AG09309 (cell line): ENCODE results near the gene DNAJC28.
"Not testable (repeated sequence)": the region's sequence is repeated elsewhere in the genome, so short reads cannot be mapped to it uniquely, and the experiment has no call there.

ENCODE experiments used
- DNase-seq: peaks from one replicate; pipeline ENCODE4 v3.0.0-alpha.2; 2010; ENCODE audit warnings: low read depth
- H3K4me3 ChIP-seq: 2 replicates; pipeline ENCODE4 v1.5.1; 2011; ENCODE audit warnings: mild to moderate bottlenecking, low read depth, low read length, moderate library complexity; ENCODE audit not compliant: control insufficient read depth
- TF ChIP-seq, protein P1 (sequence below): IDR thresholded peaks from 2 replicates; pipeline ENCODE4 v1.5.1; 2011; ENCODE audit warnings: mild to moderate bottlenecking, low read depth, low read length, inconsistent platforms; ENCODE audit not compliant: insufficient read depth, control insufficient read depth; ENCODE audit errors: missing control alignments

Gene DNAJC28

DNA sequence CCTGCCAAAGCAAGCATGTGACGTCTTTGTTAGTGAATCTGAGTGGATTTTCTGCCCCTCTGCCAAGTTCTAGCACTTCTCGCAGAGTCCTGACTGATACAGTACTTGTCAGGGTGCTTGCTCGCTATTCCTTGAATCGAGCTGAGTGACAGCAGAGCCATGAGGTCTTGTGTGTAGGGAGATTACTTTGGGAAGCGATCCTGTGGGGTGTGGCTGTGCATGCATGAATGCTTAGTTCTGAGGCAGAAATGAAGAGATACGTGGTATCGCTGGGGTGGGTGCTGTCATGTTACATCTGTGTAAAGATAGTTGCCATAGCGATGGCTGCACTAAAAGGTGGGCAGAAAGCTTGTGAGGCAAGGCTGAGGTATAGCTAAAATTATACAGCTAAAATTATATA lies 19.3 kb upstream of the DNAJC28 start:
- no peak for DNase-seq
- H3K4me3 ChIP-seq: no peak overlapping the region
- TF ChIP-seq, protein P1, sequence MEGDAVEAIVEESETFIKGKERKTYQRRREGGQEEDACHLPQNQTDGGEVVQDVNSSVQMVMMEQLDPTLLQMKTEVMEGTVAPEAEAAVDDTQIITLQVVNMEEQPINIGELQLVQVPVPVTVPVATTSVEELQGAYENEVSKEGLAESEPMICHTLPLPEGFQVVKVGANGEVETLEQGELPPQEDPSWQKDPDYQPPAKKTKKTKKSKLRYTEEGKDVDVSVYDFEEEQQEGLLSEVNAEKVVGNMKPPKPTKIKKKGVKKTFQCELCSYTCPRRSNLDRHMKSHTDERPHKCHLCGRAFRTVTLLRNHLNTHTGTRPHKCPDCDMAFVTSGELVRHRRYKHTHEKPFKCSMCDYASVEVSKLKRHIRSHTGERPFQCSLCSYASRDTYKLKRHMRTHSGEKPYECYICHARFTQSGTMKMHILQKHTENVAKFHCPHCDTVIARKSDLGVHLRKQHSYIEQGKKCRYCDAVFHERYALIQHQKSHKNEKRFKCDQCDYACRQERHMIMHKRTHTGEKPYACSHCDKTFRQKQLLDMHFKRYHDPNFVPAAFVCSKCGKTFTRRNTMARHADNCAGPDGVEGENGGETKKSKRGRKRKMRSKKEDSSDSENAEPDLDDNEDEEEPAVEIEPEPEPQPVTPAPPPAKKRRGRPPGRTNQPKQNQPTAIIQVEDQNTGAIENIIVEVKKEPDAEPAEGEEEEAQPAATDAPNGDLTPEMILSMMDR: no peak

- DNase-seq, H3K4me3 ChIP-seq: not testable (repeated sequence)
These were observed 15.5 kb upstream of the DNAJC28 start for GRCh38 chr21:33507003-33507402.

DNA sequence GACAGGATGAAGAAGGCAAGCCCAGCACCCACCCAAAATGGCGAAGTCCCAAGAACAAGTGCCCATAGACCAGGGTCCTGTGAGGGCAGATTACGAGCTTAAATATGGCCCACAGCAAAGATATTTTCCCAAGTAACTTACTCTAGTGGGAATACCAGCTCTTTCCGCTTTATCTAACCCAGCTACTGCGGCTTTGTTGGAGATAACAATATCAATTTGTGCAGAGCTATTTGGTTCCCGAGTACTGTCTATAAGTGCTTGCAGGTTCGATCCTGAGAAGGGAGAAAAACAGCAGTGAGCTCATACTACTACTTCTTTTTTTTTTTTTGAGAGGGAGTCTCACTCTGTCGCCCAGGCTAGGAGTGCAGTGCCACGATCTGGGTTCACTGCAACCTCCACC lies 14.3 kb upstream of the DNAJC28 start:
- DNase-seq: no peak
- TF ChIP-seq, protein P1: no peak
- H3K4me3 ChIP-seq: no peak overlapping the region

DNA sequence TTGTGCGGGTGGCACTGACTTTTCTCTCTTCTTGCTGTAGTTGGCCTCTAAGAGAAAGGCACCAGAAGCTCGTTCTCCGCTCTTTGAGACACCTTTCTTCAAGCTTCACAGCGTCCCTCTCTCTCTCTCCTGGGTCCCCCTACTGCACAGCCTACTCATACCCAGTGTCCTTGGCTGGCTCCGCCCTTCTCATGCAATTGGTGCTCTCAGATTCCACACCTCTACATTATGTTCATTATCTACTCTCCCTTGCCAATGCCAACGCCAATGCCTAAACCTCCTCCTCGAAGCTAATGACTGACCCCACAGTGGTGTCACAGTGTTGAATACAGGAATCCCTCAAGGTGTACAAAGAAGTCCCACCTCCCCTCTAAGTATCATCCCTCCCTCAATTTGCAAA lies 4.8 kb upstream of the DNAJC28 start:
- H3K4me3 ChIP-seq: no peak overlapping the region
- TF ChIP-seq, protein P1: no peak
- no peak for DNase-seq

GRCh38 chr21:33495743-33496142 lies 4.2 kb upstream of the DNAJC28 start:
- H3K4me3 ChIP-seq: no peak overlapping the region
- DNase-seq: no peak
- TF ChIP-seq, protein P1: no peak

DNA sequence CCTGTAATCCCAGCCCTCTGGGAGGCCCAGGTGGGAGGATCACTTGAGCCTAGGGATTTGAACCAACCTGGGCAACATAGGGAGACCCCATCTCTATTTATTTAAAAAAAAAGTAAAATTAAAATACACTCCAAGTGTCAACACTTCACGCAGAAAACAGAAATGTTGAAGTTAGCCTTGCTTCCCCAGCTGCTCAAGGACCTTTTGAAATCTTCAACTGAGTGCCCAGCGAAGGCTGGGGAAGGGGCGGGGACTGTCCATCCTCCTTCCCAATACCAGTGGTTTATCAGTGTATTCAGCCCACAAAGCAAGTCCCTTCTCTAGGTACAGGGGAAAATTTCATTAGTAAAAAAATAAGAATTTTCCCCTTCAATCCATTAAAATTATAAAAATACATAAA lies 2.2 kb upstream of the DNAJC28 start:
- DNase-seq: no peak
- TF ChIP-seq, protein P1: no peak

GRCh38 chr21:33492571-33492970 lies 1.1 kb upstream of the DNAJC28 start:
- no peak overlapping the region for H3K4me3 ChIP-seq
- TF ChIP-seq, protein P1: no peak

More for the DNA sequence above, 2.2 kb upstream of the DNAJC28 start:
- H3K4me3 ChIP-seq: no peak overlapping the region

More at GRCh38 chr21:33492571-33492970, 1.1 kb upstream of the DNAJC28 start:
- DNase-seq: no peak
